Peyer's patch (tissue), 4 donors: ENCODE data around the gene NME7.

Source experiments
- CTCF ChIP-seq, 6 experiments: fragments of 450-650 bp in 4 of 6; fragments of 200-600 bp in 2 of 6; sonication (generic) in 1 of 6; IDR thresholded peaks; one replicate each; pipeline ENCODE4 v1.5.1; 2017 to 2019; ENCODE audit warnings: antibody characterized with exemption in 6 of 6, mild to moderate bottlenecking in 3 of 6, moderate library complexity in 1 of 6
- POLR2A ChIP-seq, 2 donors: fragments of 450-650 bp; IDR thresholded peaks; one replicate each; pipeline ENCODE4 v1.5.1; 2017; ENCODE audit warnings: antibody characterized with exemption in 2 of 2, mild to moderate bottlenecking in 2 of 2, moderate library complexity in 2 of 2

- TF ChIP-seq CTCF (IDR thresholded peaks at IDR 0.05): no peak
- no peak for TF ChIP-seq POLR2A (IDR thresholded peaks at IDR 0.05)
Measured at GRCh38 chr1:169295425-169295824, 72.2 kb downstream of the NME7 start.
